Activated naive CD4-positive, alpha-beta T cell treated with anti-CD3 and anti-CD28 coated beads, Interleukin-2, amount 50 U/mL, for 24 hours (primary cell): ENCODE results near the gene UPP1.
A peak's percentile ranks its signal among the peaks of the same experiment; 100 is the strongest.

Experiments
- H3K27ac Mint-ChIP-seq: one replicate; pipeline ENCODE4 v1.8.0; 2021; ENCODE audit warnings: mild to moderate bottlenecking, mixed read lengths
- H3K27me3 Mint-ChIP-seq: one replicate; pipeline ENCODE4 v1.8.0; 2021; ENCODE audit warnings: mixed read lengths
- H3K36me3 Mint-ChIP-seq: one replicate; pipeline ENCODE4 v1.8.0; 2021; ENCODE audit warnings: mixed read lengths
- H3K4me1 Mint-ChIP-seq: one replicate; pipeline ENCODE4 v1.8.0; 2021; ENCODE audit warnings: mixed read lengths
- H3K4me3 Mint-ChIP-seq: one replicate; pipeline ENCODE4 v1.8.0; 2021; ENCODE audit warnings: mild to moderate bottlenecking, mixed read lengths
- H3K9me3 Mint-ChIP-seq: one replicate; pipeline ENCODE4 v1.8.0; 2021; ENCODE audit warnings: mixed read lengths

Gene UPP1

DNA sequence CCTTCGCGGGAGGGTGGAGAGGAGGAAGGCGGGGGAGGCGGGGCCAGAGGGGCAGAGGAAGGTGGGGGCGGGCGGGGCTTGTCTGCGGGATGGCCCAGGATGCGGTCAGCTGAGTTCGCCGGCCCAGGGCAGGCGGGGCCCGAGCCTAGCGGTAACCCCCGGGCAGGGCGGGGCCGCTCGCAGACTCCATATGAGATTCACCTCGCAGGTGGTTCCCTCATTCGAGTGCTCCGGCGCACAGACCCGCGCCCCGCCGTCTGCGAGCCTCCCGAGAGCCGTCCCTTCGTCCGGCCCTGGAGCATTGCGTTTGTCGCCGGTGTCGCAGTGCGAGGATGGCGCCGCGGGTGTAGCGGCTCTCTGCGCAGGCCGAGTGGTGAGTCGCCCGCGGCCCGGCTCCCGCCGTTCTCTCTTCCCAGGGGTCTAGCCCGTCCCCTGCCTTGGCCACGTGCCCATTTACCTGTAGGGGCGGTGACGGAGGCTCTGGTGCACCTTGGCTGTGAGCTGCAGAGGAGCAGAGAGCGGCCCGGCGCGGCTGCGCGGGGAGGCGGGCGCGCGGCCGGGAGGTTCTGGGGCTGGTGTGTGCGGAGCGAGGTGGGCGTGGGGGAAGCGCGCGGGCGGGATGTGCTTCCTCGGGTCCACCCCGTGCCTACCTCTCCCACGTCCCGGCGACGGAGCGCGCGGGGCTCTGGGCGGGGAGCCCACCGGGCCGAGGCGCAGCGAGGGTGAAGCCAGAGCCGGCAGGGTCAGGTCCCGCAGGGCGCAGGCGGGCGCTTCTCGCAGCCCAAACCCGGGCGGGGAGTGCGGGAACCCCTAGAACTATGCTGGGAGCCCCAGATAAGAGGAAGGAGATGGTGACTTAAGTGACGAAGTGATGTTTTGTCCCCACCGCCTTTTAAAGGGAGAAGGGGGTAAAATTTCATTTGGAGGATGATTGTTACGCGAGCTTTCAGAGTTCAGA, at the start of gene UPP1:
Gene UPP1 (plus strand): TSS at position 220 of the 958 bp plus-strand sequence. CDS start 5,519 bp downstream, outside the sequence.
- Mint-ChIP-seq H3K36me3 (peaks cover 19% of the 10 kb centered on the region), H3K4me3 (peak within 1 kb of the TSS; percentile 84), H3K4me1 (peaks cover 90% of the 10 kb centered on the region), H3K27me3 (no peaks in the 10 kb centered on the region), H3K27ac (peak within 1 kb of the TSS; percentile 87), H3K9me3 (no peaks in the 10 kb centered on the region)

DNA sequence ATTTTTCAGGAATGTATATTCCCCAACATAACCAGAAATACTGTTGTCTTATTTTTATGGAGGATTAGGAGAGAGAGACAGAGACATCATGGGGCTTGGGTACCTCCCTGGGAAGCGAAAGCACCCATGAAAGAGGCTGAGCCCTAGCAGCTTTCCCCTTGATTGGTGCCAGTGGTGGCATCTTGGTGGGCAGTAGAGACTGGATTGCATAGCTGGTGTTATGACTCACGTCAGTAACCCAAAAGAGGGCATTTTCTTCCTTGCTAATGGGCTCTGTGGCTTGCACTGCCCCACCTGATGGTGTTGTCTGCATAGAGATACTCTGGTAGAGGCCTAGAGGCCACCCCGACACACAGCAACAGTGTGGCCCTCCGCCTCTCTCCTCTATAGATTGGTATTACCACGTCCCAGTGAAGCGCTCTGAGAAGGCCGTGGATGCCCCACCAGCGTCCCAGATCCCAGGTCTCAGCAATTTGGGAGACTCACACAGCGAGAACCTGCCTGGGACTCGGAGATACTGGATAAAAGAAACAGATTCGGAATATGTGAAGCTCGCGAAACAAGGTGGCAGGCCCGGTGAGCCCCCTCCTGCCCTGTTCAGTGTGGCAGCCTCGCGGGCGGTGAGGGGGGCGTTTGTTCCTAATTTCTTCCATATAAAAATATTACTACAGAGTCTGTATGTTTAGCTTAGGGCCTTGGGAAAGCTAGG, 48.0 kb upstream of the UPP1 start:
- Mint-ChIP-seq H3K27me3 (peaks cover 3% of the 10 kb centered on the region), H3K27ac (peak overlapping the region; percentile 68), H3K9me3 (no peaks in the 10 kb centered on the region), H3K4me3 (peak overlapping the region; percentile 67), H3K36me3 (no peaks in the 10 kb centered on the region), H3K4me1 (peaks cover 35% of the 10 kb centered on the region)

DNA sequence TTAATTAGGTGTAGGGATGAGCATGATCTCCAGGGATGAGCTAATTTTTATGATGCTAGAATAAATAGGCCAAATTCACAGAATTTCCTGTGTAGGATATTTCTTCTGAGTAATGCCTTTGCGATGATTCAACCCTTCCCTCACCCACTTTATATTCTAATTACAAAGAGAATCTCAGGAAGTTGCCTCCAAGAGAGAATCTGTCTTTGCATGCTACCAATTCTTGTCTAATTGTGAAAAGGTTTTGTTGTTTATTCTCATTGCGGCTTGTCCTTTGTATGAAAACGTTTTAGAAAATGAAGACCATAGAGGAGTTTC, 47.5 kb upstream of the UPP1 start:
- H3K27me3 Mint-ChIP-seq, result no peaks in the 10 kb centered on the region
- H3K27ac Mint-ChIP-seq, result peak overlapping the region; percentile 83
- peaks cover 38% of the 10 kb centered on the region for H3K4me1 Mint-ChIP-seq
- peak overlapping the region; percentile 67 for H3K4me3 Mint-ChIP-seq
- H3K36me3 Mint-ChIP-seq, result no peaks in the 10 kb centered on the region
- no peaks in the 10 kb centered on the region for H3K9me3 Mint-ChIP-seq

DNA sequence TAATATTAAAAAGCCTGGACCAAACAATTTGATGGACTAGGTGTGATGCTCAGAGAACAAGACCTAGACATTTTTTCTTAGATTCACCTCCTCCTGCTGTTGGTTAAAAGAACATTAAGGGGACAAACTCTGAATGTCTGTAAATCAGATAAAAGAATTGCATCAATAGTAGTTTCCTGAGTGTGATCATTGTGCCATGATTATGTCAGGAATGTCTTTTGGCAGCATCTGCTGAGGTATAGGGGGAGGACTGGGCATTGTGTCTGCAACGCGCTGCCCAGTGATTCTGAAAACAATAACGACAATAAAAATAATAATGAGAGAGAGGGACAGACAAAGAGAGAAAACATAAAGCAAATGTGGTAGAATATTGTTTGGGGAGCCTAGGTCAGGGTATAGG, 46.8 kb upstream of the UPP1 start:
- H3K9me3 Mint-ChIP-seq, result no peaks in the 10 kb centered on the region
- H3K36me3 Mint-ChIP-seq, result no peaks in the 10 kb centered on the region
- H3K27ac Mint-ChIP-seq, result peak overlapping the region; percentile 83
- H3K27me3 Mint-ChIP-seq, result no peaks in the 10 kb centered on the region
- H3K4me3 Mint-ChIP-seq, result no peak overlapping the region
- peaks cover 43% of the 10 kb centered on the region for H3K4me1 Mint-ChIP-seq

DNA sequence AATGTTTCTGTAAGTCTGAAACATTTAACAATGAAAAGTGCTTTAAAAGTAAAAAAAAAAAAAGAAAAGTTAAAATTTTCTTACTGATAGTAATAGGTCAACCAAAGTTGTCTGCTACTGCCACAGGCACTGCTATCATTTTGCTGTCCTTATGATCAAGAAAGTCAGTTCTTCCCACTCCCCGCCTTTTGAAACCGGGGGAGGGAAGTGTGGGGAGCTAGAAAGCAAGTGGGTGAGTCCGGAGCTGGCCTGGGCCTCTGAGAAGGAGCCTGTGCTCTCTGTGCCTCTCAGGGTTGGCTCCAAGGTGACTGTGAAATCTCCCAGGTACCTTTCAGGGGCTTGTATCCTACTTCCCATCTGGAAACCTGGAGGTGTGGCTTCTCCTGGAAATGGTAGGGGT, 46.4 kb upstream of the UPP1 start:
- peaks cover 43% of the 10 kb centered on the region for H3K4me1 Mint-ChIP-seq
- no peaks in the 10 kb centered on the region for H3K9me3 Mint-ChIP-seq
- no peaks in the 10 kb centered on the region for H3K27me3 Mint-ChIP-seq
- H3K27ac Mint-ChIP-seq, result no peak overlapping the region
- H3K36me3 Mint-ChIP-seq, result no peaks in the 10 kb centered on the region
- H3K4me3 Mint-ChIP-seq, result no peak overlapping the region

DNA sequence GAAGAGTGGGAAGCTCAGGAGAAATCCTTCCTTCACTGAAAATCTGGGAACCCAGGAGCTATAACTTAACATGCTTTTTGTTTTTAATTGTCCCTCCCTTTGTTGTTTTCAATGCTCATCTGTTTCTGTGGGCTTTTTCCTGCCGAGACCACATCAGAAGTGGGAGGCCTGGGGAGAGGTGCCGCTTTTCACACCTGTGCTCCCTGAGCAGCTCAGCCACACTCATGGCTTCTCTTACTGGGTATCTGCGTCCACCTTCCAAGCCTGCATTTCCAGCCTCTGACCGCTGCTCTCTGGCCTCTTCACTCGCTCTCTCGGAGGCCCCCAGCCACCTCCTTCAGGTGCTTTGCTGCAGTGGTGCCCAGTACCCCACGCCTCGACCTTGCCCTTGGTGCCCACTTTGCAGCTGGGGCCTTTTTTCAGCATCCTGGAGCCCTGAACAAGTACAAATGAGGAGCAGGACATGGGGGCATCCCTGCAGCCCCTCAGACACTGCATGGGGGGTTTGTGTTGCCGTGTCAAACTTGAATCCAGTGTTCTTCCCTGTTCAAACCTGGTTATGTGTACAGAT, 43.8 kb upstream of the UPP1 start:
- Mint-ChIP-seq H3K9me3 (no peaks in the 10 kb centered on the region), H3K27ac (no peak overlapping the region), H3K4me3 (no peak overlapping the region), H3K27me3 (no peaks in the 10 kb centered on the region), H3K4me1 (peaks cover 43% of the 10 kb centered on the region), H3K36me3 (no peaks in the 10 kb centered on the region)

DNA sequence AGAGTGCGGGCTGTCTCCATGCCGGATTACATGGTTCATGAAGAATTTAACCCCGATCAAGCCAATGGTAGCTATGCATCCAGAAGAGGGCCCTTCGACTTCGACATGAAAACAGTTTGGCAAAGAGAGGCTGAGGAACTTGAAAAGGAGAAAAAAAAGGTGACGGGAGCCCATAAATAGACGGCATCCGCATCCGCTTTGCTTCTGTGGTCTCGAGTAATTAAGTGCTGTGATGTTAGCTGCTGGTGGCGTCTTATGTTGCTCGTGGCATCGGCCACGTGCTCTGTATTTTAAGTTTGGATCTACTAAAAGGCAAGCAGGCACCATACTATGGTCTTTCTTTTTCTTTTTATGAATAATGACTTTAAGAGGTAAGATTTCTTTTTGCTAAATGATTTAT, 42.6 kb upstream of the UPP1 start:
- no peaks in the 10 kb centered on the region for H3K9me3 Mint-ChIP-seq
- peak overlapping the region; percentile 11 for H3K27ac Mint-ChIP-seq
- no peaks in the 10 kb centered on the region for H3K27me3 Mint-ChIP-seq
- H3K4me1 Mint-ChIP-seq, result peaks cover 34% of the 10 kb centered on the region
- peak overlapping the region; percentile 34 for H3K4me3 Mint-ChIP-seq
- no peaks in the 10 kb centered on the region for H3K36me3 Mint-ChIP-seq

DNA sequence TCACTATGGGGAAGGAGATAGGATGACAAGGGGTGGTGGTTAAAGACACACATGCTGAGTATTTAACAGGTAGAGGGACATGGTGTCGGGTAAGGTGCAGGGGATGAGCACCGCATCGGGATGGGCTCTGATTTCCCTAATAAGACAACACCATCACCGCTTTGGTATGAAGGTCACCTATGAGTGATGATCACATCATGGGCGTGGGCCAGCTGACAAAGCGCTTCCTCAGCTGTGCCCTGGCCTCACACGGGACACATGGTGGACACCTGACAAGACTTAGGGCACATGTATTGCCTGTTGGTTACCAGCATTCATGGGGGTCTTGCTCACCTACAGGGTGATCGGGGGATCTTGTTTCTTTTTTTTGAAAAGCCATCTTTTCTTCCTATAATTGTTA, 41.0 kb upstream of the UPP1 start:
- no peak overlapping the region for H3K27ac Mint-ChIP-seq
- H3K36me3 Mint-ChIP-seq, result no peaks in the 10 kb centered on the region
- H3K4me1 Mint-ChIP-seq, result peaks cover 27% of the 10 kb centered on the region
- no peaks in the 10 kb centered on the region for H3K27me3 Mint-ChIP-seq
- no peak overlapping the region for H3K4me3 Mint-ChIP-seq
- H3K9me3 Mint-ChIP-seq, result no peaks in the 10 kb centered on the region

DNA sequence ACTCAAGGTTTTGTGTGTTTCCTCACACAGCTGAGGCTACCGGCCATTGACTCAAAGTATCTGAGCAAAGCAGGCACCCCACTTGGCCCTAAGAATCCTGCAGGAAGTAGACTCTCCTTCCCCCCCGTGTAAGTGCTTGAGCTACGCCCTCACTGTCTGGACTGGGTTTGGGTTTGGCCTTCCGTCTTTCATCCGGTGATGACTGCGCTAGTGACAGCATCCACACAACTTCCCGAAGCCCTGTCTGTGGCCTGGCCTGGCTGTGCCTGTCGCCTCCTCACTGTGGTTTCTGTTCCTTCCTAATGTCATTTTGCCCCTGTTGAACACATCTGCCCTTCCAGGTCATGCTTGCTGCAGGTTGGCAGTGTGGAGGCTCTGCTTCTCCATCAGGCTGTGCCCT, 39.2 kb upstream of the UPP1 start:
- no peaks in the 10 kb centered on the region for H3K36me3 Mint-ChIP-seq
- peaks cover 26% of the 10 kb centered on the region for H3K4me1 Mint-ChIP-seq
- no peaks in the 10 kb centered on the region for H3K9me3 Mint-ChIP-seq
- no peaks in the 10 kb centered on the region for H3K27me3 Mint-ChIP-seq
- no peak overlapping the region for H3K4me3 Mint-ChIP-seq
- no peak overlapping the region for H3K27ac Mint-ChIP-seq

DNA sequence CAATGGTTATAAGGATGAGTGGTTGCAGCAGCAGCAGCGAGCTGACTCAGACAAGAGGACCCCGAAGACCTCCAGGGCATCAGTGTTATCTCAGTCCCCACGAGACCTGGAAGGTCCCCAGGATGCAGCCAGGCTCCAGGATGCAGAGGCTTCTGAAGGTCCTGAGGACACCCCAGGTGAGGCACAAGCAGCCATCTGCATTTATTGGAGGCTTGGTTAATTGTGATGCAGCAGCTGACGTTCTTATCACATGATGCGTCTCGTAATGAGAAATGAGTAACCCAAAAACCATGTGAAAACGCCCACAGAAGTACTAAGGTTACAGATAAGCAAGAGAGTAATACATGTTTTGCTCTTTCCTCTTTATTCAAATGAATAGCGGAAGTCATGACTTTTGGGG, 36.3 kb upstream of the UPP1 start:
- no peak overlapping the region for H3K4me3 Mint-ChIP-seq
- no peak overlapping the region for H3K27ac Mint-ChIP-seq
- H3K36me3 Mint-ChIP-seq, result peaks cover 2% of the 10 kb centered on the region
- no peaks in the 10 kb centered on the region for H3K27me3 Mint-ChIP-seq
- H3K4me1 Mint-ChIP-seq, result peaks cover 4% of the 10 kb centered on the region
- H3K9me3 Mint-ChIP-seq, result no peaks in the 10 kb centered on the region

DNA sequence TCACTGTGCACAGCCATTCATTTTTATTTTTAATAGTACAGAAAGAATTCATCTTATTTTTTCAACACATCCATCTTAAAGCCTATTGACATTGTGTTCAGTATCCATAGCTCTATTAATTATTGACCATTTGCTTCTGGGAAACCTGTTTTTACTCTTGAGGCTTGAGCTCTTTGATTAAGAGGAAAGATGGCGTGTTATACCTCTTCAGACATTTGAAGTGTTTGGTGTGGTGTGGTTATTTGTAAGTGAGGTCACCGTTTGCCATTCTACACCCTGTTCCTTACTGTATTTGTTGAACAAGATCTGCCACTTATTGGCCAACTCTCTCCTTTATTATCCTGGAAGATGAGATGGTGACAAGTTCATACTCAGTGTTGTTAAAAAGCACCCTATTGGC, 35.3 kb upstream of the UPP1 start:
- Mint-ChIP-seq H3K4me1 (peaks cover 4% of the 10 kb centered on the region), H3K4me3 (no peak overlapping the region), H3K27me3 (no peaks in the 10 kb centered on the region), H3K27ac (no peak overlapping the region), H3K9me3 (no peaks in the 10 kb centered on the region), H3K36me3 (peaks cover 5% of the 10 kb centered on the region)

DNA sequence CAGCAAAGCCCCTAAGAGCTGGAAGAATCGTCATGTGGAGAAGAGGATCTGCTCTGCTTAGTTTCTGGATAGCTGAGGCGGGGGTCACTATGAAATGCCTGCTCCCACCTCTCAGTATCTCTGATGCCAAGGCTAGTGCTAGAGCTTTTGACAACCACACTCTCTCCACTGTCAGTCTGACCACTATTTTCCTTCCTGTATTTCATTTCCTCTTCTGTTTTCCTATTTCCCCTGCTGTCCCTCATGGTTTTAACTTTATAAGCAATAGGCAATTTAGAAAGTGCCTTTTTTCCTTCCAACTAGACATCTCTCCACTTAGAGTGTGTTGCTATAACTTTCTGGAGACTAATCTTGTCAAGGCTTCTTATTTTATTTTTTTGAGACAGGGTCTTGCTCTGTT, 30.1 kb upstream of the UPP1 start:
- H3K9me3 Mint-ChIP-seq, result peaks cover 3% of the 10 kb centered on the region
- peaks cover 15% of the 10 kb centered on the region for H3K36me3 Mint-ChIP-seq
- no peak overlapping the region for H3K4me3 Mint-ChIP-seq
- no peak overlapping the region for H3K27ac Mint-ChIP-seq
- peaks cover 3% of the 10 kb centered on the region for H3K4me1 Mint-ChIP-seq
- H3K27me3 Mint-ChIP-seq, result no peaks in the 10 kb centered on the region

DNA sequence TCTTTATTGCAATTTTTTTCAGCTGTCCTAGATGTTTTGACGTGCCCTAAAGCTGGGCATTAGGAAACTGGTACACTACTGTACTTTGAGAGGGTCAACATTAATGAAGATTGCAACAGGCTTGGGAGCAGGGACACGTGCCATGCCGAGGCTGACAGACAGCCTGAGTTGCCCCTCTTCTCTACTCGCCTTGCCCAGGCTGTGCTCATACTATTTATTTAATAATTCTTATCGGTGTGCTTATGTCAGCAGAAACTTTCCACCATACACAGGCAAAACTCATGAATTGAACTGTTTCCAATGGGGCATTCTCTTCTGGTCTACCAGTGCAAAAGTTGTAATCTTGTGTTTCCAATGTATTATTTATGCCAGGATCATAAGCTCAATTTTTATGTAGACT, 29.4 kb upstream of the UPP1 start:
- H3K36me3 Mint-ChIP-seq, result peaks cover 15% of the 10 kb centered on the region
- H3K27me3 Mint-ChIP-seq, result no peaks in the 10 kb centered on the region
- no peak overlapping the region for H3K4me3 Mint-ChIP-seq
- H3K27ac Mint-ChIP-seq, result no peak overlapping the region
- peaks cover 3% of the 10 kb centered on the region for H3K4me1 Mint-ChIP-seq
- H3K9me3 Mint-ChIP-seq, result peaks cover 6% of the 10 kb centered on the region

DNA sequence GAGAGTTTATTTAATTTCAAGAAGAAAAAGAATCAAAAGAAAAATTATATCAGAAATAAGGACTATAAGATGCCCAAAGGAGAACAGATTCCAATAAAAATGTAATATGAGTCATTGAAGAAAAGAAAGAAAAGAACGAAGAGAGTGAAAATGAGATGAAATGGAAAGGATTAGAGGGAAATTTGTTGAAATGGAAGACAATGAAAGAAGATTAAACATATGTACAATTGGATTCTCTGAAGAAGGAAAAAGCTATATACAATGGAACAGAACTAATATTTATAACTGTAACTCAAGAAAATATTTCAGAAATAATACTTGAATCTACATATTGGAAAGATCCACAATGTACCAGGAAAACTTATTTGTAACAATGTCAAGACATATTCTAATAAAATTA, 25.1 kb upstream of the UPP1 start:
- Mint-ChIP-seq H3K9me3 (peaks cover 6% of the 10 kb centered on the region), H3K4me1 (peaks cover 3% of the 10 kb centered on the region), H3K4me3 (no peak overlapping the region), H3K27ac (no peak overlapping the region), H3K27me3 (no peaks in the 10 kb centered on the region), H3K36me3 (peaks cover 13% of the 10 kb centered on the region)

DNA sequence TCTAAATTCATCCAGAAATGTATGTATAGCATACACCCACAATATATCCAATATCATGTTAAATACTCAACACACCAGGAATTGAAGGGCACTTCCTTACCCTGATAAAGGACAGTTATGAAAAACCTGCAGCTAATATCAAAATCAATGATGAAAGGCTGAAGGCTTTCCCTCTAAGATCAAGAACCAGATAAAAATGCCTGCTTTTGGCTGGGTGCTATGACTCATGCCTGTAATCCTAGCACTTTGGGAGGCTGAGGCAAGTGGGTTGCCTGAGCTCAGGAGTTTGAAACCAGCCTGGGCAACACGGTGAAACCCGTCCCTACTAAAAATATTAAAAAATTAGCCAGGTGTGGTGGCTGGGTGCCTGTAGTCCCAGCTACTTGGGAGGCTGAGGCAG, 21.6 kb upstream of the UPP1 start:
- no peak overlapping the region for H3K27ac Mint-ChIP-seq
- peaks cover 11% of the 10 kb centered on the region for H3K36me3 Mint-ChIP-seq
- H3K4me1 Mint-ChIP-seq, result no peaks in the 10 kb centered on the region
- no peak overlapping the region for H3K4me3 Mint-ChIP-seq
- no peaks in the 10 kb centered on the region for H3K27me3 Mint-ChIP-seq
- peaks cover 14% of the 10 kb centered on the region for H3K9me3 Mint-ChIP-seq

DNA sequence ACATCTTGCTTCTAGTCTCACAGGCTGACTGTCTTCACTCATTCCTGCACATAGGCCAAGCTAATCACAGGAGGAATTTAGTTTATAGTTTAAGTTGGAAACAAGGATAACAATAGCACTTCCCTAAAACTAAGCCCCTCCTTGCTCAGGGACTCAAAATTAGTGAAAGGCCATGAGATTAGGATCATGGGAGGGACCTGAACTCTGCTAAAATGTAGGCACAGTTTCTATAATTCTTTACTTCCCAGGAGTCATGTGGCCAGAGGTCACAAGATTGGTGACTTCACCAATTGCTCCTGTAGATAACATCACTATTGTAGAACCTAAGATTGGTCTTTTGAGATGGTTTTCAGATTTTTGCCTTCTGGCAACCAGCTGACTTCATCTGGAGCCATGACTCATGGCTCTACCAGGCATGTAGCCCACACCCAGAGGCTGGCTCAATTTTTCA, 14.8 kb upstream of the UPP1 start:
- peaks cover 11% of the 10 kb centered on the region for H3K9me3 Mint-ChIP-seq
- H3K27ac Mint-ChIP-seq, result no peak overlapping the region
- H3K4me3 Mint-ChIP-seq, result no peak overlapping the region
- no peaks in the 10 kb centered on the region for H3K4me1 Mint-ChIP-seq
- H3K36me3 Mint-ChIP-seq, result peaks cover 8% of the 10 kb centered on the region
- no peaks in the 10 kb centered on the region for H3K27me3 Mint-ChIP-seq
